Measurements from ENCODE around the gene KIF26A. TPM values are rescaled to one million over a fixed set of nuclear protein-coding genes. Genes with fewer than 3 reads are reported as not detected.

The KIF26A gene
- total and polyA plus RNA-seq, 2 experiments from 2014 or later = 5.6 to 103 TPM

DNA sequence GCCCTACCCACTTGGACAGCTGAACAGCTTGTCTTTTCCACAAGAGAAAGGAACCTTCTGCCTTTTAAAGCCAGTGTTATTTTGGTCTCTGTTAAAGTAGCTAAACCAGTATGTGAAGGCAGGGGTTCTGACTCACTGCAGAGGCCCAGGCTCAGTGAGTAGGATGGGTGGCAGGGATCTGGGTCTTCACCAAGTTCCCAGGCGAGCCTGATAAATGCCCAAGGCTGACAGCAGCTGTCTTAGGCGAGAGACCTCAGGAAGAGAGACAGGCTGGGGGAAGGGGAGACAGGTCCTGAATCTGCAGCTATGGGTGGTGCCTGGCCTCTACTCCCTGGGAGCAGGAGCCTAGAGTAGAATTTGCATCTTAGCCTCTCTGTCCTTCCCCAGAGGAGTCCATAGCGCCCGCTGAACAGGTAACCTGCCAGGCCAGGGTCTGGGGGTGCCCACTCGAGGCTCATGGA is 18.1 kb upstream of the KIF26A start:
- H3K4me3 Mint-ChIP-seq = no peak overlapping the region
- H3K4me2 ChIP-seq = no peak overlapping the region
- no peaks in the 10 kb centered on the region for H4K20me1 ChIP-seq (replicated peaks; ENCODE audit: insufficient read depth)
- peaks cover 6% of the 10 kb centered on the region; the same call in 2 of the 3 replicates for H3K36me3 Mint-ChIP-seq (ENCODE audit: low read depth)
- ATAC-seq = no peak
- H3K4me3 ChIP-seq = no peak overlapping the region
- no peak overlapping the region for H3K27ac ChIP-seq (ENCODE audit: low read depth)
- peaks cover 5% of the 10 kb centered on the region; the same call in 1 of the 3 replicates for H3K4me1 Mint-ChIP-seq
- H3K9me2 ChIP-seq (ENCODE audit: insufficient read depth) = no peaks in the 10 kb centered on the region
- H3K27me3 ChIP-seq (ENCODE audit: insufficient read depth) = peaks cover 36% of the 10 kb centered on the region
- peaks cover 12% of the 10 kb centered on the region for H3K9me3 Mint-ChIP-seq
- H3K36me3 ChIP-seq (ENCODE audit: insufficient read depth) = no peaks in the 10 kb centered on the region
- no peaks in the 10 kb centered on the region for H3K79me2 ChIP-seq (replicated peaks; ENCODE audit: insufficient read depth)
- H3K27me3 Mint-ChIP-seq (ENCODE audit: insufficient read depth, low read depth, poor library complexity) = peaks cover 31% of the 10 kb centered on the region
- no peaks in the 10 kb centered on the region; the same call in 1 of the 2 replicates for H3K4me1 ChIP-seq (ENCODE audit: insufficient read depth)
- TF ChIP-seq, protein P1, sequence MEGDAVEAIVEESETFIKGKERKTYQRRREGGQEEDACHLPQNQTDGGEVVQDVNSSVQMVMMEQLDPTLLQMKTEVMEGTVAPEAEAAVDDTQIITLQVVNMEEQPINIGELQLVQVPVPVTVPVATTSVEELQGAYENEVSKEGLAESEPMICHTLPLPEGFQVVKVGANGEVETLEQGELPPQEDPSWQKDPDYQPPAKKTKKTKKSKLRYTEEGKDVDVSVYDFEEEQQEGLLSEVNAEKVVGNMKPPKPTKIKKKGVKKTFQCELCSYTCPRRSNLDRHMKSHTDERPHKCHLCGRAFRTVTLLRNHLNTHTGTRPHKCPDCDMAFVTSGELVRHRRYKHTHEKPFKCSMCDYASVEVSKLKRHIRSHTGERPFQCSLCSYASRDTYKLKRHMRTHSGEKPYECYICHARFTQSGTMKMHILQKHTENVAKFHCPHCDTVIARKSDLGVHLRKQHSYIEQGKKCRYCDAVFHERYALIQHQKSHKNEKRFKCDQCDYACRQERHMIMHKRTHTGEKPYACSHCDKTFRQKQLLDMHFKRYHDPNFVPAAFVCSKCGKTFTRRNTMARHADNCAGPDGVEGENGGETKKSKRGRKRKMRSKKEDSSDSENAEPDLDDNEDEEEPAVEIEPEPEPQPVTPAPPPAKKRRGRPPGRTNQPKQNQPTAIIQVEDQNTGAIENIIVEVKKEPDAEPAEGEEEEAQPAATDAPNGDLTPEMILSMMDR (conservative IDR thresholded peaks at IDR 0.05; ENCODE audit: low read depth in 2 of 2) = no peak
- no peak for TF ChIP-seq EZH2 (IDR thresholded peaks at IDR 0.05; ENCODE audit: low read depth, unreplicated experiment)
- TF ChIP-seq, protein P2, sequence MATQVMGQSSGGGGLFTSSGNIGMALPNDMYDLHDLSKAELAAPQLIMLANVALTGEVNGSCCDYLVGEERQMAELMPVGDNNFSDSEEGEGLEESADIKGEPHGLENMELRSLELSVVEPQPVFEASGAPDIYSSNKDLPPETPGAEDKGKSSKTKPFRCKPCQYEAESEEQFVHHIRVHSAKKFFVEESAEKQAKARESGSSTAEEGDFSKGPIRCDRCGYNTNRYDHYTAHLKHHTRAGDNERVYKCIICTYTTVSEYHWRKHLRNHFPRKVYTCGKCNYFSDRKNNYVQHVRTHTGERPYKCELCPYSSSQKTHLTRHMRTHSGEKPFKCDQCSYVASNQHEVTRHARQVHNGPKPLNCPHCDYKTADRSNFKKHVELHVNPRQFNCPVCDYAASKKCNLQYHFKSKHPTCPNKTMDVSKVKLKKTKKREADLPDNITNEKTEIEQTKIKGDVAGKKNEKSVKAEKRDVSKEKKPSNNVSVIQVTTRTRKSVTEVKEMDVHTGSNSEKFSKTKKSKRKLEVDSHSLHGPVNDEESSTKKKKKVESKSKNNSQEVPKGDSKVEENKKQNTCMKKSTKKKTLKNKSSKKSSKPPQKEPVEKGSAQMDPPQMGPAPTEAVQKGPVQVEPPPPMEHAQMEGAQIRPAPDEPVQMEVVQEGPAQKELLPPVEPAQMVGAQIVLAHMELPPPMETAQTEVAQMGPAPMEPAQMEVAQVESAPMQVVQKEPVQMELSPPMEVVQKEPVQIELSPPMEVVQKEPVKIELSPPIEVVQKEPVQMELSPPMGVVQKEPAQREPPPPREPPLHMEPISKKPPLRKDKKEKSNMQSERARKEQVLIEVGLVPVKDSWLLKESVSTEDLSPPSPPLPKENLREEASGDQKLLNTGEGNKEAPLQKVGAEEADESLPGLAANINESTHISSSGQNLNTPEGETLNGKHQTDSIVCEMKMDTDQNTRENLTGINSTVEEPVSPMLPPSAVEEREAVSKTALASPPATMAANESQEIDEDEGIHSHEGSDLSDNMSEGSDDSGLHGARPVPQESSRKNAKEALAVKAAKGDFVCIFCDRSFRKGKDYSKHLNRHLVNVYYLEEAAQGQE (IDR thresholded peaks at IDR 0.05; ENCODE audit: unreplicated experiment) = no peak
- H2AFZ ChIP-seq = no peak overlapping the region
- no peak for DNase-seq (ENCODE audit: low spot score)
- H3K27ac Mint-ChIP-seq = no peak overlapping the region
- no peaks in the 10 kb centered on the region for H3F3A ChIP-seq (replicated peaks; ENCODE audit: low read depth)

DNA sequence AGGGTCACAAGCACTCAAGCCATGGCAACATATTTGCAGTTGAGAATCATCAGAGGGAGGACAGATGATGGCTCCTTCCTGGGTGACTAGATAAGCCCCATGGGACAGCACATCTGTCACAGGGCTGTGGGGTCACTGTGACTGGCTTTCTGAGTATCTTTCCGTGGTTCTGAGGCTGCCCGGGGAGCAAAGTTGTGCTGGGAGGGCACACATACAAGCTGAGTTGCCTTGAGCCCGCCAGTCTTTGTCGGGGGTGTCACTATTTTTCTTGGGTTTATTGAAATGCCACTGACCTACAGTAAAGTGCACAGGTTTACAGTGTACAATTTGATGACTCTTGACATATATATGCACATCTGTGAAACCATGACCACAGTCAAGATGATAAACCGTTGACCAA is 17.2 kb upstream of the KIF26A start:
- no peak overlapping the region for H3K4me3 Mint-ChIP-seq
- TF ChIP-seq NANOG (IDR thresholded peaks at IDR 0.05; ENCODE audit: borderline replicate concordance) (no peak), ZNF114 (CRISPR knock-in tag; IDR thresholded peaks at IDR 0.05) (no peak)
- TF ChIP-seq, protein P1 (conservative IDR thresholded peaks at IDR 0.05; ENCODE audit: low read depth in 2 of 2) = no peak
- TF ChIP-seq, protein P2 (IDR thresholded peaks at IDR 0.05; ENCODE audit: unreplicated experiment) = no peak

More for the DNA sequence above, 17.2 kb upstream of the KIF26A start:
- ATAC-seq (no peak), DNase-seq (ENCODE audit: low spot score) (no peak)
- Histone ChIP-seq H3K4me1 (ENCODE audit: insufficient read depth) (no peaks in the 10 kb centered on the region; the same call in 1 of the 2 replicates), H3K4me2 (no peak overlapping the region), H3K9me2 (ENCODE audit: insufficient read depth) (no peaks in the 10 kb centered on the region), H3K27ac (ENCODE audit: low read depth) (no peak overlapping the region), H4K20me1 (replicated peaks; ENCODE audit: insufficient read depth) (no peaks in the 10 kb centered on the region), H3K36me3 (ENCODE audit: insufficient read depth) (no peaks in the 10 kb centered on the region), H3K79me2 (replicated peaks; ENCODE audit: insufficient read depth) (no peaks in the 10 kb centered on the region), H3K27me3 (ENCODE audit: insufficient read depth) (peaks cover 32% of the 10 kb centered on the region), H3F3A (replicated peaks; ENCODE audit: low read depth) (no peaks in the 10 kb centered on the region), H3K4me3 (no peak overlapping the region), H2AFZ (no peak overlapping the region)
- peaks cover 5% of the 10 kb centered on the region; the same call in 1 of the 3 replicates for H3K4me1 Mint-ChIP-seq
- H3K27me3 Mint-ChIP-seq (ENCODE audit: insufficient read depth, low read depth, poor library complexity) = peaks cover 25% of the 10 kb centered on the region
- H3K27ac Mint-ChIP-seq = no peak overlapping the region
- H3K36me3 Mint-ChIP-seq (ENCODE audit: low read depth) = peaks cover 6% of the 10 kb centered on the region; the same call in 2 of the 3 replicates
- peaks cover 19% of the 10 kb centered on the region for H3K9me3 Mint-ChIP-seq
